Aorta (tissue), 5 donors: ENCODE measurements around the gene CDC27. TPM values are rescaled to one million over a fixed set of nuclear protein-coding genes. Genes with fewer than 3 reads are reported as not detected.
"Not testable (repeated sequence)": the region's sequence is repeated elsewhere in the genome, so short reads cannot be mapped to it uniquely, and the experiment has no call there.

ENCODE experiments used
- ATAC-seq: fragments of 200-7000 bp; cut with Tn5 transposase; one replicate; pipeline ENCODE4 v1.9.1; 2022; ENCODE audit warnings: moderate library complexity; ENCODE audit not compliant: low FRiP score
- DNase-seq, 2 donors: peaks; one replicate each; pipeline ENCODE4 v3.0.0-alpha.2; 2020
- H3K27ac ChIP-seq, 2 donors: one replicate each; pipeline ENCODE4 v1.5.1; 2013; ENCODE audit warnings: low read length in 2 of 2, mild to moderate bottlenecking in 2 of 2, moderate library complexity in 2 of 2, control low read depth in 1 of 2, inconsistent platforms in 1 of 2, low read depth in 1 of 2
- H3K27me3 ChIP-seq, 2 donors: one replicate each; pipeline ENCODE4 v1.6.1; 2013; ENCODE audit warnings: control low read depth in 1 of 2, low read length in 1 of 2, mild to moderate bottlenecking in 1 of 2, moderate library complexity in 1 of 2; ENCODE audit not compliant: insufficient read depth in 2 of 2, control insufficient read depth in 1 of 2
- H3K36me3 ChIP-seq, 2 donors: one replicate each; pipeline ENCODE4 v1.6.1; 2013; ENCODE audit warnings: control low read depth in 1 of 2, low read length in 1 of 2, mild to moderate bottlenecking in 1 of 2; ENCODE audit not compliant: insufficient read depth in 2 of 2, control insufficient read depth in 1 of 2
- H3K4me1 ChIP-seq, 2 donors: one replicate each; pipeline ENCODE4 v1.6.1; 2013; ENCODE audit warnings: low read length in 2 of 2, control low read depth in 1 of 2, mild to moderate bottlenecking in 1 of 2, moderate library complexity in 1 of 2; ENCODE audit not compliant: insufficient read depth in 2 of 2, control insufficient read depth in 1 of 2
- H3K4me3 ChIP-seq, 2 donors: one replicate each; pipeline ENCODE4 v1.5.1; 2013; ENCODE audit warnings: low read length in 2 of 2, control low read depth in 1 of 2, mild to moderate bottlenecking in 1 of 2
- H3K9me3 ChIP-seq: one replicate; pipeline ENCODE4 v1.6.1; 2013; ENCODE audit warnings: mild to moderate bottlenecking, low read length; ENCODE audit not compliant: control insufficient read depth
- WGBS, 2 donors: extraction: QIAGEN DNeasy Blood & Tissue Kit; methylation state at CpG; one replicate each; pipeline ENCODE4 v1.1.7; 2013; 5-methylcytosine and 5-hydroxymethylcytosine counted together
- intact Hi-C, 2 donors: fragments of 100-400 bp; cut with DNase I; formaldehyde crosslinking; loops; one replicate each; pipeline versions ENCODE4 v1.14.2 to v1.15.0; 2022
- polyA plus RNA-seq, 2 donors: library from polyadenylated mRNA; stranded (reverse); fragments of 200-250 nt; gene quantifications; one replicate each; pipeline ENCODE4 v1.2.3, GENCODE V29; 2013
- total RNA-seq, 2 donors: library from RNA; stranded (reverse); fragmentation: NEBNext Ultra II Directional; extraction: Animal tissue kit (Norgen Biotek cat#: 25700); gene quantifications; one replicate each; pipeline ENCODE4 v1.2.1, GENCODE V29; 2021
- donor health status: healthy with polysubstance abuse.
- donor health status: Bipolar disorder and iron deficiency.
- donor health status: DM: no; HTN: no; CAD: no.
- donor health status: DM: no; HTN: no; CAD: no.
- donor health status: DM: yes; HTN: yes; CAD: no.

CDC27 gene
- total and polyA plus RNA-seq, 4 donors, result 12.1 to 123 (median 66.3) TPM

GRCh38 chr17:47176389-47176826 is 12.7 kb downstream of the CDC27 start:
- Histone ChIP-seq H3K27ac (no peak overlapping the region), H3K4me3 (no peak overlapping the region), H3K27me3 (no peaks in the 10 kb centered on the region), H3K36me3 (peaks cover 2 to 3% of the 10 kb centered on the region in 2 donors), H3K4me1 (peaks cover 0 to 3% of the 10 kb centered on the region in 2 donors), H3K9me3 (no peaks in the 10 kb centered on the region)
- 61 to 70% methylated on average over 2 of the region's 2 CpGs for WGBS, 2 donors
- DNase-seq (no peak), ATAC-seq (no peak)
- intact Hi-C loops, result no loop called here

- H3K4me1 ChIP-seq, ATAC-seq, H3K4me3 ChIP-seq, H3K36me3 ChIP-seq, intact Hi-C loops, H3K27ac ChIP-seq, DNase-seq, H3K27me3 ChIP-seq, H3K9me3 ChIP-seq: not testable (repeated sequence)
- WGBS, 2 donors, result 96% methylated on average over 8 of the region's 8 CpGs
Measured at GRCh38 chr17:47174823-47175222, 14.3 kb downstream of the CDC27 start.

- Histone ChIP-seq H3K27ac (no peak overlapping the region), H3K4me1 (no peaks in the 10 kb centered on the region), H3K27me3 (no peaks in the 10 kb centered on the region), H3K36me3 (peaks cover 0 to 3% of the 10 kb centered on the region in 2 donors), H3K4me3 (no peak overlapping the region), H3K9me3 (no peaks in the 10 kb centered on the region)
- intact Hi-C loops, result no loop called here
- 88 to 94% methylated on average over 2 of the region's 2 CpGs for WGBS, 2 donors
- DNase-seq (no peak), ATAC-seq (no peak)
Measured at GRCh38 chr17:47172696-47173565, 16.2 kb downstream of the CDC27 start.

- Histone ChIP-seq H3K4me1 (no peaks in the 10 kb centered on the region), H3K4me3 (no peak overlapping the region), H3K9me3 (no peaks in the 10 kb centered on the region), H3K36me3 (peaks cover 0 to 3% of the 10 kb centered on the region in 2 donors), H3K27ac (no peak overlapping the region), H3K27me3 (no peaks in the 10 kb centered on the region)
- intact Hi-C loops, result no loop called here
- ATAC-seq, result no peak
- WGBS, 2 donors, result 93 to 94% methylated on average over 4 of the region's 4 CpGs
- DNase-seq, result no peak
Measured at GRCh38 chr17:47170710-47171109, 18.4 kb downstream of the CDC27 start.

- 82 to 89% methylated on average over 4 of the region's 4 CpGs for WGBS, 2 donors
Measured at GRCh38 chr17:47168896-47169295, 20.2 kb downstream of the CDC27 start.

GRCh38 chr17:47166854-47167253 is 22.2 kb downstream of the CDC27 start:
- ATAC-seq, H3K36me3 ChIP-seq, H3K27ac ChIP-seq, H3K9me3 ChIP-seq, H3K4me3 ChIP-seq, H3K4me1 ChIP-seq, intact Hi-C loops, DNase-seq, H3K27me3 ChIP-seq: not testable (repeated sequence)
- 83 to 87% methylated on average over 5 of the region's 5 CpGs for WGBS, 2 donors

More at GRCh38 chr17:47168896-47169295, 20.2 kb downstream of the CDC27 start:
- ATAC-seq, H3K9me3 ChIP-seq, intact Hi-C loops, H3K27me3 ChIP-seq, H3K4me1 ChIP-seq, H3K36me3 ChIP-seq, DNase-seq, H3K4me3 ChIP-seq, H3K27ac ChIP-seq: not testable (repeated sequence)

- H3K4me3 ChIP-seq, result no peak overlapping the region
- no peak for DNase-seq
- H3K27ac ChIP-seq, result no peak overlapping the region
- no peaks in the 10 kb centered on the region for H3K4me1 ChIP-seq
- WGBS, 2 donors, result 90 to 93% methylated on average over 2 of the region's 2 CpGs
- ATAC-seq, result no peak
- no peaks in the 10 kb centered on the region for H3K9me3 ChIP-seq
- H3K27me3 ChIP-seq, result no peaks in the 10 kb centered on the region
- no peaks in the 10 kb centered on the region for H3K36me3 ChIP-seq
- intact Hi-C loops, result no loop called here
Measured at GRCh38 chr17:47165137-47165536, 24.0 kb downstream of the CDC27 start.

- WGBS, 2 donors, result 97% methylated on average over 5 of the region's 5 CpGs
- H3K36me3 ChIP-seq, result no peaks in the 10 kb centered on the region
- H3K4me1 ChIP-seq, result no peaks in the 10 kb centered on the region
- no peaks in the 10 kb centered on the region for H3K9me3 ChIP-seq
- no peaks in the 10 kb centered on the region for H3K27me3 ChIP-seq
- intact Hi-C loops, result no loop called here
- H3K4me3 ChIP-seq, result no peak overlapping the region
- DNase-seq, result no peak
- no peak for ATAC-seq
- no peak overlapping the region for H3K27ac ChIP-seq
Measured at GRCh38 chr17:47164263-47164662, 24.8 kb downstream of the CDC27 start.

GRCh38 chr17:47162013-47162622 is 27.0 kb downstream of the CDC27 start:
- no peak for DNase-seq
- H3K36me3 ChIP-seq, result peaks cover 0 to 3% of the 10 kb centered on the region in 2 donors
- intact Hi-C loops, result no loop called here
- no peaks in the 10 kb centered on the region for H3K9me3 ChIP-seq
- no peak overlapping the region for H3K27ac ChIP-seq
- ATAC-seq, result no peak
- no peaks in the 10 kb centered on the region for H3K27me3 ChIP-seq
- no peak overlapping the region for H3K4me3 ChIP-seq
- 68 to 71% methylated on average over 2 of the region's 2 CpGs for WGBS, 2 donors
- no peaks in the 10 kb centered on the region for H3K4me1 ChIP-seq
